Endothelial cell (in vitro differentiated cells): ENCODE results near the gene SVBP. TPM values are rescaled to one million over a fixed set of nuclear protein-coding genes. Genes with fewer than 3 reads are reported as not detected.
A peak's percentile ranks its signal among the peaks of the same experiment; 100 is the strongest.

Experiments
- DNase-seq: peaks from one replicate; pipeline ENCODE4 v3.0.0; 2021; ENCODE audit warnings: low spot score
- H3K27ac Mint-ChIP-seq: one replicate; pipeline ENCODE4 v1.8.0; 2021; ENCODE audit warnings: mixed read lengths, inconsistent platforms; ENCODE audit not compliant: unreplicated experiment
- H3K27me3 Mint-ChIP-seq: one replicate; pipeline ENCODE4 v1.8.0; 2021; ENCODE audit warnings: mild to moderate bottlenecking, moderate library complexity, mixed read lengths, inconsistent platforms; ENCODE audit not compliant: unreplicated experiment
- H3K36me3 Mint-ChIP-seq: one replicate; pipeline ENCODE4 v1.8.0; 2021; ENCODE audit warnings: mild to moderate bottlenecking, low read depth, mixed read lengths, inconsistent platforms; ENCODE audit not compliant: unreplicated experiment
- H3K4me1 Mint-ChIP-seq: one replicate; pipeline ENCODE4 v1.8.0; 2021; ENCODE audit warnings: mild to moderate bottlenecking, mixed read lengths, inconsistent platforms; ENCODE audit not compliant: unreplicated experiment
- H3K4me3 Mint-ChIP-seq: one replicate; pipeline ENCODE4 v1.8.0; 2021; ENCODE audit warnings: mild to moderate bottlenecking, mixed read lengths, inconsistent platforms; ENCODE audit not compliant: unreplicated experiment
- H3K9me3 Mint-ChIP-seq: one replicate; pipeline ENCODE4 v1.8.0; 2021; ENCODE audit warnings: mixed read lengths, inconsistent platforms; ENCODE audit not compliant: unreplicated experiment
- CTCF ChIP-seq: fragments of 200-600 bp; sonication (generic); IDR thresholded peaks from one replicate; pipeline ENCODE4 v1.5.0; 2021; ENCODE audit warnings: antibody characterized with exemption; ENCODE audit not compliant: unreplicated experiment
- total RNA-seq: library from RNA; stranded (reverse); fragmentation: NEBNext Ultra II Directional; extraction: Animal tissue kit (Norgen Biotek cat#: 25700); gene quantifications from one replicate; pipeline ENCODE4 v1.2.1, GENCODE V29; 2021; ENCODE audit not compliant: unreplicated experiment

SVBP gene
- total RNA-seq, 1 donor from 2014 or later = 55.1 TPM

- Mint-ChIP-seq H3K27me3 (peaks cover 4% of the 10 kb centered on the region), H3K9me3 (no peaks in the 10 kb centered on the region), H3K4me3 (no peak overlapping the region), H3K27ac (peak overlapping the region; percentile 36), H3K36me3 (peaks cover 49% of the 10 kb centered on the region), H3K4me1 (peaks cover 22% of the 10 kb centered on the region)
- TF ChIP-seq CTCF = no peak
- DNase-seq = no peak
Observed at GRCh38 chr1:42758641-42759040, 58.6 kb downstream of the SVBP start.

- peaks cover 55% of the 10 kb centered on the region for H3K36me3 Mint-ChIP-seq
- no peak for DNase-seq
- H3K27ac Mint-ChIP-seq = no peak overlapping the region
- no peaks in the 10 kb centered on the region for H3K9me3 Mint-ChIP-seq
- no peak for TF ChIP-seq CTCF
- peaks cover 6% of the 10 kb centered on the region for H3K27me3 Mint-ChIP-seq
- H3K4me3 Mint-ChIP-seq = no peak overlapping the region
- peaks cover 22% of the 10 kb centered on the region for H3K4me1 Mint-ChIP-seq
Observed at GRCh38 chr1:42757892-42758275, 59.3 kb downstream of the SVBP start.

Other genes starting within 250 kb of the SVBP start
- 37.4 TPM for gene PPIH, start 159.0 kb downstream of the SVBP start, total RNA-seq
- gene YBX1, start 135.0 kb downstream of the SVBP start, total RNA-seq = 741 TPM
- not detected for gene CLDN19, start 77.2 kb downstream of the SVBP start, total RNA-seq
- 178 TPM for gene P3H1, start 50.4 kb downstream of the SVBP start, total RNA-seq
- 11.3 TPM for gene C1orf50, start 50.1 kb downstream of the SVBP start, total RNA-seq
- 0.38 TPM for gene TMEM269, start 32.4 kb downstream of the SVBP start, total RNA-seq
- 12.4 TPM for gene ERMAP, start 275 bp downstream of the SVBP start, total RNA-seq
- 12.0 TPM for gene ZNF691, start 29.2 kb upstream of the SVBP start, total RNA-seq
- gene SLC2A1, start 141.5 kb upstream of the SVBP start, total RNA-seq = 511 TPM